GM12891 (cell line): ENCODE measurements around the gene MADD.

ENCODE experiments used
- POLR2A ChIP-seq: IDR thresholded peaks from 2 replicates; pipeline ENCODE4 v1.6.1; 2011; ENCODE audit warnings: low read depth, low read length, control low read depth
- POLR2AphosphoS5 ChIP-seq: IDR thresholded peaks from 2 replicates; pipeline ENCODE4 v1.6.1; 2011; ENCODE audit warnings: low read depth, low read length, control low read depth

GRCh38 chr11:47340010-47340409 lies 70.1 kb downstream of the MADD start:
- TF ChIP-seq POLR2AphosphoS5 = no peak
- no peak for TF ChIP-seq POLR2A
